Measurements from ENCODE around the gene P4HTM.

The P4HTM gene, protein sequence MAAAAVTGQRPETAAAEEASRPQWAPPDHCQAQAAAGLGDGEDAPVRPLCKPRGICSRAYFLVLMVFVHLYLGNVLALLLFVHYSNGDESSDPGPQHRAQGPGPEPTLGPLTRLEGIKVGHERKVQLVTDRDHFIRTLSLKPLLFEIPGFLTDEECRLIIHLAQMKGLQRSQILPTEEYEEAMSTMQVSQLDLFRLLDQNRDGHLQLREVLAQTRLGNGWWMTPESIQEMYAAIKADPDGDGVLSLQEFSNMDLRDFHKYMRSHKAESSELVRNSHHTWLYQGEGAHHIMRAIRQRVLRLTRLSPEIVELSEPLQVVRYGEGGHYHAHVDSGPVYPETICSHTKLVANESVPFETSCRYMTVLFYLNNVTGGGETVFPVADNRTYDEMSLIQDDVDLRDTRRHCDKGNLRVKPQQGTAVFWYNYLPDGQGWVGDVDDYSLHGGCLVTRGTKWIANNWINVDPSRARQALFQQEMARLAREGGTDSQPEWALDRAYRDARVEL

DNA sequence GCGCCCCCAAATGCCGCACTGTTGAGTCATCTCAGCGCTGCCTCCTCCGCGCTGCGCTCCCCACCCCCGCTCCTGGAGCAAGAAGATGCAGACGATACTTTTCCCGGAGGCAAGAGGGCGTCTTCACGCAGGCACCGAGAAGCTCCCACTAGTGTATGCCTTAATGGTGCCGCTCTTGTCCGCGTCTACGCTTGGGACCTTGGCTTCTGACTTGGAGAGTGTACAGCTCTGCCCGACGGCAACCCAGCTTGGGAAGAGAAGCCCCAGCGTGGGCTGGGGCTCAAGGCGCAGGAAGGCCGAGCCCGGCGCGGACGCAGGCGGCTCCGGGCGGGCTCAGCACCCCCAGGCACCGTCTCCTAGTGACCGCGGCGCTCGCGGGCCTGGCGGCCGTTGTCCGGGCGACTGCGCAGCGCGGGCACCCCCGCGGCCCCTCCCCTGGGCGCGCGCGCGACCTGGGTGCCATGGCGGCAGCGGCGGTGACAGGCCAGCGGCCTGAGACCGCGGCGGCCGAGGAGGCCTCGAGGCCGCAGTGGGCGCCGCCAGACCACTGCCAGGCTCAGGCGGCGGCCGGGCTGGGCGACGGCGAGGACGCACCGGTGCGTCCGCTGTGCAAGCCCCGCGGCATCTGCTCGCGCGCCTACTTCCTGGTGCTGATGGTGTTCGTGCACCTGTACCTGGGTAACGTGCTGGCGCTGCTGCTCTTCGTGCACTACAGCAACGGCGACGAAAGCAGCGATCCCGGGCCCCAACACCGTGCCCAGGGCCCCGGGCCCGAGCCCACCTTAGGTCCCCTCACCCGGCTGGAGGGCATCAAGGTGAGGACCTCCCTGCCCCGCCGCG lies at the start of gene P4HTM:
TSS of gene P4HTM (plus strand) at position 446 of the 840 bp plus-strand sequence. CDS start at position 462, 16 bp downstream.
- peak; percentile 85 for DNase-seq

DNA sequence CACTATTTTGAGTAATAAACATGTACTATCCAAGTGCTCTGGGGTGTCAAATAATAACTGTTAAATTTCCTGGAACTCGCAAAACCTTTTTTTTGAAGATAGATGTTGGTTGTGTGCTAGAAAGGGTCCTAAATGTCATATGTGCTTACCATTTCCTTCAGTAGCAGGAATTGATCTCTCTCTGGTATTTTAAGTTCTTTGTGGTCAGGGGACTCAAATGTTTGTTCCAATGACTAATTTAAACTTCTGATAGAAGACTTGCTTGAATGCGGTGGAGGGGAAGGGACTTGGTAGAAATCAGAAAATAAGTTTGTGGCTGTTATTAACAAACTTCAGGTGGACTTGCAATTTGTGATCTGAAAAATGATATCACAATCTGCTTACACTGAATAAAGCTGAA lies 44.6 kb upstream of the P4HTM start:
- DNase-seq: no peak

DNA sequence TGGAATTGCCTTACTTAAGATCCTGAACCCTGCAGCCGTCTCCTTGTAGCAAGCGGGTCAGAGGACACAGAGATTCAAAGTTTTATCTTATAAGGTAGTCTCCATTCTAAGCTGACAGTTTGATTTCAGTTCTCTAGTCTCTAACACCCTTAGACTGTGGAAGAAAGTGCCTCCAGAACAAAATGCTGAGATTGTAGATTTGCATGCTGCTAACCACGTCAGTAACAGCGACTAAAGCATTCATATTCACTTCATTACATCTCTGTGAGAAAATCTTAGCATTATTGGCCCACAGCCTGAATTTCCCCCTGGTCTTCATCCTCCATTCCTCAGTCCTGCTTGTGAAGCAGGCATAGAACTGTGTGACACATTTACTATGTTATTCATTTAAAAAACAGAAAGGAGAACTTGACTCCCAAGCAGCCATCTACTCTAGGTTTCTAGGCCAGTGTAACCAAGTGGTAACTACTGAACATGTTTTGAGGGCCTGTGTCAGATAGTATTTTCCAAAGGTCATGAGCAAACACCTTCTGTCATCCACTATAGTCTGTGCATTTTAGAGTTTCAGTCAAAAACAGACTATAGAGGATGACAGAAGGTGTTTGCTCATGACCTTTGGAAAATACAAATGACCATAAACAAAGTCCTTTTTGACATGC lies 44.0 kb upstream of the P4HTM start:
- no peak for DNase-seq

DNA sequence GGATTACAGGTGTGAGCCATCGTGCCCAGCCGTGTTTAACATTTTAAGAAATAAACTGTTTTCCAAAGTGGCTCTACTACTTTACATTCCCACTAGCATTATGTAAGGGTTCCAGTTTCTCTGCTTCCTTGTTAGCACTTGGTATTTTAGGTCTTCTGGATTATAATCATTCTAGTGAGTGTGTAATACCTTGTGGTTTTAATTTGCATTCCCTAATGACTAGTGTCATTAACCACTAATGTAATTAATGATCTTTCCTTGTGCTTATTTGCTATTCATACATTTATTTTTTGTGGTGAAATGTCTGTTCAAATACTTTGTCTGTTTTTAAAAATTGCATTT lies 40.7 kb upstream of the P4HTM start:
- no peak for DNase-seq

DNA sequence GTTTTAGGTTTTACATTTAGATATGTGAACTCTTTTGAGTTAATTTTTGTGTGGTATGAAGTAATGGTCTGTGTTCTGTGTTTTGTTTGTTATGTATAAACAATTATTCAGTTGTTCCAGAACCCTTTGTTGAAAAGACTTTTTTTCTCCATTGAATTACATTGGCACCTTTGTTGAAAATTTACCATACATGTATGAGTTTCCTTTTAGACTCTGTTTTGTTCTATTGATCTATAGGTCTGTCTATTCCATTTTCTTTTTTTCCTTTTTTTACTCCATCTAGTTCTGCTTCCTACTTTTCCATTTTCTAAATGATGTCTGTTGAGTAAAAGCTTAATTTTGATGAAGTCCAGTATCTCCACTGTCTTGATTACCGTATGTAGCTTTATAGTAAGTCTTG lies 40.0 kb upstream of the P4HTM start:
- DNase-seq: no peak

DNA sequence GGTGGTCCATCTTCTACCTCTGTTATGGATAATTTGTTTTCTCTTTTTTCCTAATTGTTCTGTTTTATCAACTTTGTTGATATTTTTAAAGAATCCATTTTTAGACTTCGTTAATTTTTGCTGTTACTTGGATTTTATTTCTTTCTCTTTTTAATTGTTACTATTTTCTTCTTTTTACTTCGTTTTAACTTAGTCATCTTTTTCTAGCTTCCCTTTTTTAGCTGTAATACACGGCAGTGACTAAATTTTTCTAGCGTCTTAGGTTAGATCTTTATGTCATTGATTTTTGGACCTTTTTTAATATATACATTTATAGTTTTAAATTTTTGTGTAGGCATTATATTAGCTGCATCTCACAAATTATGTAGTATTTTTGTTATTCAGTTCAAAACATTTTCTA lies 38.3 kb upstream of the P4HTM start:
- no peak for DNase-seq

DNA sequence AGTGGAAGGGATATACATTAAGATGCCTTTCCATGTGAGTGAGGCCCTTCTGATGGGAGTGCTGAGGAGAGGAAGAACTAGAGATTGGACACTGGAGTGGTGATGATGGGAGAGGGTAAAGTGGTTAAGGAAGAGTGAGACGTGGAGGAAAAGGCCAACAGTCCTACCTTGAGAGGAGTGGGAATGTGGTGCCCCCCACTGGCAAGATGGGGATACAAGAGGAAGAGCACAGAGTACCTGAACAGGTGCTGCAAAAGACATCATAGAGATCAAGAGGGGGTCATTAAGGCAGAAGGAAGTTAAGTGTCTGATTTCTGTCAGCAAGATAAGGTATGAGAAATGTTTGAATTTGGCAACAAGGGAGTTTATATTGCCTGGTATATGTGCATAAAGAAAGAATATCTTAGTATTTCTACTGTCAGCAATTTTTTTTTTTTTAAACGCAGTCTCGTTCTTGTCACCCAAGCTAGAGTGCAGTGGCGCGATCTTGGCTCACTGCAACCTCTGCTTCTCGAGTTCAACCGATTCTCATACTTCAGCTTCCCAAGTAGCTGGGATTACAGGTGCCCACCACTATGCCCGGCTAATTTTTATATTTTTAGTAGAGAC lies 37.4 kb upstream of the P4HTM start:
- peak; percentile 17 for DNase-seq

DNA sequence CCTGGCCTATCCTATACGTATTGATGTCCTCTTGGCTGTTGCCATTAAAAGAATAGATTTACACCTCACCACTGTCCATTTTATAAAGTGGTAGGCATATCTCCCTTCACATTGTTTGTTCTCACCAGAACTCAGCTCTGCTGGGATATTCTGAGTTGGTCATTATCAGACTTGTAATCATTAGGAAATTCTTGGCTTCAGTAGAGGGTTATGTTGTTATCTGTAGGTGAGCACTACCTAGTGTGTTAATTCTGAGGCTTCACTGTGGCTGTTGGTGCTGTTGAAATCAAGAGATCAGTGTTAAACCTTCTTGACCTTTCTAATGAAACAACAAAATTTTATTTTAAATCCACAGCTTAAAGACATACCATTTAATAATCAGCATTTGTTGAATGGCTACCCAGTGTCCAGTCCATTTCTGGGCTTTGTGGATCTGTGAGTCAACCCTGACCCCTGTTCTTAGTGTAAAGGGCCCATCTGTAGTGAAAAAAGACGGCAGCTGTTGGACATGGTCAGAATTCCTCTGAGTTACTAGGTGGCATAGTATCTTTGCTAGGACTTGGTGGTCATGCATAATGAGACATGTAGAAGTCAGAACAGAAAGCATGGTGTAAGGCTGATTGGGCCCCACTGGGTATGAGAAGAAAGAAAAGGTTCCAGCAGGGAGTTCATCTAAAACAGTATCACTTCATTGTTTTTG lies 32.9 kb upstream of the P4HTM start:
- DNase-seq: no peak

DNA sequence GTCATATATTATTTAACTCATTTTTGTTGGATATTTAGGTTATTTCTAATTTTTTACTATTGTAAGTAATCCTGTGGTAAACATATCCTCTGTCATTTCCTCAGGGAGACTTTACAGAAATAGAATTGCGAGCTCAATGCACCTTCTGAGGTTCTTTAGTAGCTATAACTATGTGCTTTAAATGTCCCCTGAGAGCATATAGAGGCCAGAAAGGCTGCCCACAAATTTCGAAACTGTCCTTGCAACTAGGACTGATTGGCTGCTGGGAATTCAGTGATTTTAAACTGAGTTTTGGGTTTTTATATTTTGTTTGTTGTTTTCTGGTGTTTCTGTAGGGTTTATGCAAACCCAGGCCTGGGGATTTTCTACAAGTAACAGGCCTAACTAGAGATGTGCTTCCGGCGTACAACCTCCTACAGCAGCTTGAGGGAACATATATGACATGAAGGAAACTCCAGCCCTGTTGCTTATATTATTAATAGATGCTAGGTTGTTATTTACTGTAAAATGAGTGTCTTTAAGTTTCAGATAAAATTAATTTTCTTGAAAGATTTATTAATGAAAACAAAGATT lies 29.1 kb upstream of the P4HTM start:
- DNase-seq: no peak

DNA sequence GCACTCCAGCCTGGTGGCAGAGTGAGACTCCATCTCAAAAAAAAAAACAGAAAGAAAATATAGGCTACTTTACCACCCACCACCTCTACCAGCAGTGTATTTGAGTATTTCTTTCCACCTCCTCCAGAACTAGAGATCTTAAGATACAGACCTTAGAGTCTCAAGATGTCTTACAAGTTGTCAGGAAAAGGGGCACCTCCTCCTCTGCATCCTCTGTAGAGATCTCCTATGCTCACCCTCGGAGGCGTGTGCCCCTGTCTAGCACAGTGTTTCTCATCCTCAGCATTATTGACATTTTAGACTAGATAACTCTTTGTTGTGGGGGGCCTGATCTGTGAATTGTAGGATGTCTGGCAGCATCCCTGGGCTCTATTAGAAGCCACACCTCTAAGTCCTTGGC lies 27.7 kb upstream of the P4HTM start:
- no peak for DNase-seq

DNA sequence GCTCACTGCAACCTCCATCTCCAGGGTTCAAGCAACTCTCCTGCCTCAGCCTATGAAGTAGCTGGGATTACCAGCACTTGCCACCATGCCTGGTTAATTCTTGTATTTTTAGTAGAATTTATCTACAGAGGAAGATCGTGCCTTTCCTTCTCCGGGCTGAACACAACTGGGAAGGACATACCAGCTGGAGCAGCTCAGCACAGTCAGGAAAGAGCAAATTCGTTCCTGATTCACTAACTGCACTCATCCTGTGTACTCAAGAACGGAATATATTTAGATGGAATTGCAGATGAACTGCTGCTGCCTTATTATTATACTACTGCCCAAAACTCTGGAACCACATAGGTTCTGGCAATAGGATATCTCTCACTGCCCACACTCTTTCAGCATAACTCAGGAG lies 27.1 kb upstream of the P4HTM start:
- DNase-seq: no peak

DNA sequence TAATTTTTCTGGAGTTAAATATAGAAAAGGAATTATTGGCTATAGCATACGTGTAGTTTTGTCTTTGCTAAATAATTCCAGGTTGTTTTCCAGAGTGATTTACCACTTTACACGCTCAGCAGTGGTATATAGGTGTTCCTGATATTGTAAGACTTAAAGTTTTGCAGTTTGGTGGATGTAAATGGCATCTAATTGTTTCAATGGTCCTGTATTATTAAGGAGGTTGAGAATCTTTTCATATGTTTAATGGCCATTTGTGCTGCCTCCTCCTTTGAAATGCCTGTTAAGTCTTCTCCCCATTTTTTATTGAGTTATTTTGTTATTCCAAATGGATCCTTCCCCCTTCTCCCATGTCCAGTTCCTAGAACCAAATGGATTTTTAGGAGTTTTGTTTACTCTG lies 26.4 kb upstream of the P4HTM start:
- DNase-seq: no peak

DNA sequence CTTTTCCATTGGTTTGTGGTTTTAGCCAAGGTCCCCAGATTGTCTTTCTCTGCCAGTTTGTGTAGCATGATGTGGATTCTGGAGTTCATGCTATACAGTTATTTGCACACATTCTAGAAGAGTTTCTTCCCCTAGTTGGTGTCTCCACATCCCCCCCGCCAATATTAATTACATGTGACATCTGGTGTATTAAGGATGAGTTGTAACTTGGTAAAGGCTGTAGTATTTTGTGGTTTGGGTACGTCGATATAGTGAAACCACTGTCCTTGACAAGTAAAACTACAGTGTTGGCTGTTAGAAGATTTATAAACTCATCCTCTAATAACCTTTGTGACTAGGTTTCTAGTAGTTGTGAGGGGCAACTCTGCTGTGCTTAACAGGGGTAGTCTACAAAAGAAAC lies 23.7 kb upstream of the P4HTM start:
- DNase-seq: no peak

DNA sequence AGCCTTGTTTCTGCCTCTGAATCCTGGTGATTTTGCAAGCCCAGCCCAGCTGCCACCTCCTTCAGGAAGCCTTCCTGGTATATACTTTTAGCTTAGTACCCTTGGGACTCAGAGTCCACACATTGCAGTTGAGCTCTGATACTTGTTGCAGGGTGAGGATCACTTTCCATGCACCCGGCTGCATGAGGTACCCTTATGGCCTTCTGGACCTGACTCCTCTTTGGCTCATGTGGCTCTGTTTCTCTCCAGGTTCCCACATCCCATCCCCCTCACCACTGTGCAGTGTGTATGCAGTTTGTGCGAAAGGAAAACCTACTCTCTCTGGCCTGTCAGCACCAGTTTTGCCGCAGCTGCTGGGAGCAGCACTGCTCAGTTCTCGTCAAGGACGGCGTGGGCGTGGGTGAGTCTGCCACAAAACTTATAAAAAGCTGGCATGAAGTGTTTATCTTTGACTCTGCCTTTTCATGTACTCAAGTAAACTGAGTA lies 23.1 kb upstream of the P4HTM start:
- no peak for DNase-seq

DNA sequence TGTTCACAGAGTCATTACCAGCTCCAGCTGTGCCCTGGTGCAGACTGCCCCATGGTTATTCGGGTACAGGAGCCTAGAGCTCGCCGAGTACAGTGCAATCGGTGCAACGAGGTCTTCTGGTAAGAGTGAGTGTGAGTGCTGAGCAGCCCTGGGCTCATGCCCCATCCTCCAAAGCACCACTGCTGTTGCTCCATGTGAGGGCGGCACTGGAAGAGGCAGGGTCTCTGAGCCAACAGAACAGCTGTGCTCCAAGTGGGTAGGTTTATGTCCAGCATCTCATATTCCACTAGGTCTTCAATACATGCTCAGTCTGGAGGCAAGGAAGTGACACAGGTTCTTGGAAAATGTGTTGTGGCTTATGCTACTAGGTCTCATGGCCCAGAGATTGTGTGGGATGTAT lies 19.5 kb upstream of the P4HTM start:
- no peak for DNase-seq

DNA sequence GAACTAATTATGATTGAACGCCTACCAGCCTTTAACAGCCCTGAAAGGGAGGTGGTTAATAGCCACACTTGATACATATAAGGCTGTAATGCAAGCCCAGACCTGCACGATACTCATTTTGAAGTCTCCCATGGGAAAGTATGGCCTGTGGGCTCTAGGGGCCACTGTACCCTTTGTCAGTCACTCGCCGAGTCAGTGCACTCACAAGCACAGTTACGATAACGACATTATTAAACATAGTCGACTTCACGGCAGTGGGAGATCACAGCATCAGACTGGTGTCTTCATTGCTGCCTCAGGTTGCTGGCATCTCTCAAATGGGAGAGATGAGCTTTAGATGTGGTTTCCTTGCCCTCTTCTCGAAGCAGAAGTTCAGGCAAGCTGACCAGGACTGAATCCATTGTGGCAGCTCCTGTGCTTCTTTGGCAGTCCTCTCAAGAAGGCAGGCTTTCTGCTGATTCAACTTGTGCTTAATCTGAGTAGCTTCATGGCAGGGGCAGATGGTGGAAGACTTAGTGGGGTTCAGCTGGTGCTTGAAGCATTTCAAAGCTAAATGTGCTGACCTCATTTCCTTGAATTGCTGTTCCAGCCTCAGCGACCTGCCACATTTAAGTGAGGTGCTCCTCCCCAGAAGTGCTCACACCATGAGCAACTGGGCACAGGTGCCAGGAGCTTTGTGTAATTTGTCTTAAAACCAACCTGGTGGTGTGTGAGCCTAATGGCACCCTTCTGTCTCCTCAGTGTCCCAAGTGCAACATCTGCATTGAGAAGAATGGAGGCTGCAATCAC lies 15.8 kb upstream of the P4HTM start:
- no peak for DNase-seq

DNA sequence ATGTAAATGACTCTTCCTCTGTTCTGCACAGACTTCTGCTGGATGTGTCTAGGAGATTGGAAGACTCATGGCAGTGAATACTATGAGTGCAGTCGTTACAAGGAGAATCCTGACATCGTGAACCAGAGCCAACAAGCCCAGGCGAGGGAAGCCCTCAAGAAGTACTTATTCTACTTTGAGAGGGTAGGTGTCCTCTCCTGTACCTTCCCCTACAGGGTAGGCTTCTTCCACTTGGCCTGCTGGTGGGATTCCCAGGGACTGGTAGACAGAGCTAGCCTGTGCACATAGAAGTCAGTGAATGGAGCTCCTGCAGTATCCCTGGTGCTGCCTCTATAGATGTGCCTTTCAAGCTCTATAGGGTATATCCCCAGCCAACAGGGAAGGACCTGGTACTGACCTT lies 10.6 kb upstream of the P4HTM start:
- no peak for DNase-seq

DNA sequence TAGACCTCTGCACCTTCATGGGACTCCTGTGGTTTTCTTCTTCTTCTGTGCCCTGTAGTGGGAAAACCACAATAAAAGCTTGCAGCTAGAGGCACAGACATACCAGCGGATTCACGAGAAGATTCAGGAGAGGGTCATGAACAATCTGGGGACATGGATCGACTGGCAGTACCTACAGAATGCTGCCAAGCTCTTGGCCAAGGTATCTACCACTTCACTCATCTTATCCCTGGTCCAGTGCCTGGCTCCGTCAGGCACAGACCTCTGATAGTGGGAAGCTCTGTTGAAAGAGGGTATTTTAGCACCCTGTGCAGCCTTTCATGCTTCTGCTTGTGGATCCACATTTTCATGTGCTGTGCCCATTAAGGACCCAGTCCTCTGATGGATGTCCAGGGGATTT lies 9.7 kb upstream of the P4HTM start:
- DNase-seq: no peak

DNA sequence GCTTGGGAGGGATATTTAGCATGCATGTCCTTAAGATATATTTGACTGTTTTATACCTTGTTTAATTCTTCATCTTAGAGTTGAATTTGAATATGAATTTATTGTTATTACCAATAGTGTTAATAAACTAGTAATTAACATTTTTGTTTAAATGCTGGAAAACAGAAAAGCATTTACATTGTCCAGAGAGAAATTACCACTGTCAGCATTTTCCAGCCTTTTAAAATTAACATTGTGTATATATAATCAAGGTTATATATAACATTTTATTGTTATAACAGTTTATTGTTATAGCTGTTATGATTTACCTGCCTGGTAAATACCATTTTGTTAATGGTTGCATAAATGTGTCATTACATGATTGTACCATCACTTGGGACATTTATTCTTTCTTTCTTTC lies 8.0 kb upstream of the P4HTM start:
- DNase-seq: no peak

DNA sequence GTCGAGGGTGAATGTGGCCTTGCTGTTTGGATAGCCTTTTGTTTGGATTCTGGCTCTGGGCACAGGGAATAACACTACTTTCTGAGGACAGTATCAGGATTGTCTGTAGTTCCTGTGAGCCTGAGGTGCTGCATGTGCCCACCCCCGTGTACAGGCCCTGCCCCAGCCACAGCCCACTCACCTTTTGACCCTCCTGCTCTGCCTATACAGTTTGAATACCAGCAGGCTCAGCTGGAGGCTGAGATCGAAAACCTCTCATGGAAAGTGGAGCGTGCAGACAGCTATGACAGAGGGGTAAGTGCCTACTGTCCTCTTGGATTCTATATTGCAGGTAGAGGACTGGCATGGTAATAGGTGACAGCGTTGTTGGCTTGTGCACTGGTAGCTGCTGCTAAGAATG lies 7.4 kb upstream of the P4HTM start:
- DNase-seq: no peak

DNA sequence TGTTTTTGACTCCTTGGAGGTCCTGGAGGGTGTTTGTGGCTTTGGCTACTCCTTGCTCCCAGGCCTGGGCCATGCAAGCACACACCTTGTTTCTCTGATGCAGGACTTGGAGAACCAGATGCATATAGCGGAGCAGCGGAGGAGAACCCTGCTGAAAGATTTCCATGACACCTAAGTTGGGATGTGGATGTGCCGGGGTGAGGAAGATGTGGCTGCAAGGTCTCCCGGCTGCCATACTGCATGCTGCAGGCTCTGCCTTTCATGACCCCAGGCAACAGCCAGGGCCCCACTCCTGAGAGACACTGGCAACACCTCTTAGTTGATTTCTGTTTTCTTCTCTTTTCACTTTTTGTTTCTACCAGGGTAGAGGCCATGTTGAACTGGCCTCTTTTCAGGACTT lies 6.9 kb upstream of the P4HTM start:
- DNase-seq: no peak

Measured in OCI-M1 (cell line).